Activated CD4-positive, alpha-beta T cell treated with anti-CD3 and anti-CD28 coated beads, Interleukin-2, amount 50 U/mL, for 4 hours (primary cell): ENCODE measurements around the gene DPM1.

Experiments
- DNase-seq, 2 experiments: peaks; one replicate each; pipeline ENCODE4 v3.0.0-alpha.2; 2020

The DPM1 gene

GRCh38 chr20:50892394-50892793 is 65.9 kb downstream of the DPM1 start:
- no peak for DNase-seq

- DNase-seq = no peak
Measured at GRCh38 chr20:50891138-50891537, 67.2 kb downstream of the DPM1 start.

- DNase-seq = no peak
Measured at GRCh38 chr20:50887576-50887975, 70.8 kb downstream of the DPM1 start.

DNA sequence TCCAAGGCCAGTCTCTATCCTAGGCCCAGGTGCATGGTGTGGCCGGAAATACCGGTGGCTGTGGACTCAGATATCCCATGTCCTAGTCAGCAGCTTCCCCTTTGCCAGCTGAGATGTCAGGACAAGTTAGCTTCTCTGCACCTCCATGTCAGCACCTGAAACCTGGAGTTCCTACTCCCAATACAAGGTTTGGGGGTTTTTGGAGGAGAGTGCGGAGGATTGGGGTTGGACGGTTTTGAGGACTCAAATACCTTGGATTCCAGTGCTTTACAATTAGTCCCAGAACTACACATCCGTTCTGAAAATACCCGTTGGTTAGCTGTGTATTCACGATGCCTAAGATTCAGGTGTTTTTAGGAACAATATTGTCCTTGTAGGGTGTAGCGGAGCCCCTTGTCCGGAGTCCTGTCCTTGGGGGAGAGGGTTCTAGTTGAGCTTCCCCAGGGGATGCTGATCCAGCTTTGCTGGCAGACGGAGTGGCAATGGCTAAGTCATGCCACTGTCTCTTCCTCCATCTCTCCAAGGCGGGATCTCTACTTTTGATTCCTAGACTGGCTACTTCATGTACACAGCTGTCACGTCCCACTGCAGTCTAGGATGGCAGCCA is 72.0 kb downstream of the DPM1 start:
- no peak for DNase-seq

- DNase-seq = no peak
Measured at GRCh38 chr20:50885781-50886180, 72.6 kb downstream of the DPM1 start.

- no peak for DNase-seq
Measured at GRCh38 chr20:50885068-50885467, 73.3 kb downstream of the DPM1 start.
